GM12892 (cell line): Measurements from ENCODE around the gene CSF1R.

Experiments used
- POLR2A ChIP-seq: IDR thresholded peaks from 2 replicates; pipeline ENCODE4 v1.6.1; 2011; ENCODE audit warnings: low read depth, low read length, control low read depth
- POLR2AphosphoS5 ChIP-seq: IDR thresholded peaks from 2 replicates; pipeline ENCODE4 v1.6.1; 2011; ENCODE audit warnings: low read depth, low read length, control low read depth

- TF ChIP-seq POLR2A (no peak), POLR2AphosphoS5 (no peak)
These were observed 70.9 kb downstream of the CSF1R start for GRCh38 chr5:150015415-150015814.
